ENCODE measurements around the gene UBE2QL1. TPM values are rescaled to one million over a fixed set of nuclear protein-coding genes. Genes with fewer than 3 reads are reported as not detected.

The UBE2QL1 gene
- total and polyA plus RNA-seq, 2 donors (not counting 1 experiment from before 2014, with no cell fraction given): 0.33 to 1.7 TPM

- H3K79me2 ChIP-seq (ENCODE audit: control insufficient read depth, insufficient read depth, low read length): no peaks in the 10 kb centered on the region
- no peak overlapping the region for H3K4me3 Mint-ChIP-seq
- H3K27me3 ChIP-seq (replicated peaks in 1 of 4; ENCODE audit: control extremely low read depth in 1 of 4, control insufficient read depth in 3 of 4, insufficient read depth in 4 of 4, low read length in 3 of 4): peaks cover 0 to 14% (median 0%) of the 10 kb centered on the region in 4 experiments
- no peaks in the 10 kb centered on the region for H3K4me1 Mint-ChIP-seq
- no peaks in the 10 kb centered on the region for H3K36me3 ChIP-seq (replicated peaks in 1 of 2; ENCODE audit: control extremely low read depth in 1 of 2, control insufficient read depth in 1 of 2, extremely low read depth in 1 of 2, insufficient read depth in 2 of 2, low read length in 1 of 2)
- H3K27me3 Mint-ChIP-seq: peaks cover 29% of the 10 kb centered on the region
- H3K27ac Mint-ChIP-seq: no peak overlapping the region
- H3K9me3 ChIP-seq (ENCODE audit: control extremely low read depth in 1 of 3, control insufficient read depth in 2 of 3, insufficient read depth in 1 of 3, low read length in 2 of 3): peaks cover 0 to 7% (median 0%) of the 10 kb centered on the region in 3 donors
- no peak overlapping the region for H3K4me2 ChIP-seq (replicated peaks; ENCODE audit: low read depth, low read length, poor library complexity, severe bottlenecking)
- H3K4me1 ChIP-seq (ENCODE audit: control insufficient read depth in 2 of 2, insufficient read depth in 2 of 2, low read length in 2 of 2): no peaks in the 10 kb centered on the region
- H4K20me1 ChIP-seq (ENCODE audit: control insufficient read depth, insufficient read depth, low read length, poor library complexity, severe bottlenecking): no peaks in the 10 kb centered on the region
- 90% methylated on average over 13 of the region's 13 CpGs for WGBS (ENCODE audit: insufficient coverage)
- no peak overlapping the region for H2AFZ ChIP-seq (ENCODE audit: insufficient read depth, low read depth, low read length, poor library complexity, severe bottlenecking)
- H3K9ac ChIP-seq (ENCODE audit: low read length): no peak overlapping the region
- ATAC-seq (ENCODE audit: low read depth) (no peak), DNase-seq (no peak)
- POLR2A ChIA-PET: interaction anchor here (0.6 to 0.7 kb wide), 2 partner anchors 11 to 22 kb away, joined by 3 to 4 read pairs; partner anchors contain the start of gene MED10
- H3K4me3 ChIP-seq (ENCODE audit: control extremely low read depth in 1 of 5, extremely low read depth in 1 of 5, insufficient read depth in 1 of 5, low read depth in 2 of 5, low read length in 4 of 5): no peak overlapping the region
- no peaks in the 10 kb centered on the region for H3K9me3 Mint-ChIP-seq (ENCODE audit: insufficient read depth)
- no peak for TF ChIP-seq CTCF (IDR thresholded peaks at IDR 0.05)
- TF ChIP-seq EZH2 (IDR thresholded peaks at IDR 0.05; ENCODE audit: borderline replicate concordance, insufficient read depth, low read depth, low read length, poor library complexity, severe bottlenecking): no peak
- CTCF ChIA-PET: no interaction called here
- no peak overlapping the region for H3K27ac ChIP-seq (ENCODE audit: low read length in 2 of 2)
- intact Hi-C loops (cut with micrococcal nuclease): no loop called here
Measured at GRCh38 chr5:6399980-6400910, 48.4 kb upstream of the UBE2QL1 start.

GRCh38 chr5:6401410-6401809 is 47.2 kb upstream of the UBE2QL1 start:
- no peaks in the 10 kb centered on the region for H3K9me3 Mint-ChIP-seq (ENCODE audit: insufficient read depth)
- 70% methylated on average over 2 of the region's 2 CpGs for WGBS (ENCODE audit: insufficient coverage)
- Histone ChIP-seq H3K4me1 (ENCODE audit: control insufficient read depth in 2 of 2, insufficient read depth in 2 of 2, low read length in 2 of 2) (no peaks in the 10 kb centered on the region), H3K9me3 (ENCODE audit: control extremely low read depth in 1 of 3, control insufficient read depth in 2 of 3, insufficient read depth in 1 of 3, low read length in 2 of 3) (peaks cover 0 to 7% (median 0%) of the 10 kb centered on the region in 3 donors), H2AFZ (ENCODE audit: insufficient read depth, low read depth, low read length, poor library complexity, severe bottlenecking) (no peak overlapping the region), H3K27ac (ENCODE audit: low read length in 2 of 2) (no peak overlapping the region), H3K79me2 (ENCODE audit: control insufficient read depth, insufficient read depth, low read length) (no peaks in the 10 kb centered on the region), H3K9ac (ENCODE audit: low read length) (no peak overlapping the region), H3K36me3 (replicated peaks in 1 of 2; ENCODE audit: control extremely low read depth in 1 of 2, control insufficient read depth in 1 of 2, extremely low read depth in 1 of 2, insufficient read depth in 2 of 2, low read length in 1 of 2) (no peaks in the 10 kb centered on the region), H4K20me1 (ENCODE audit: control insufficient read depth, insufficient read depth, low read length, poor library complexity, severe bottlenecking) (no peaks in the 10 kb centered on the region), H3K27me3 (replicated peaks in 1 of 4; ENCODE audit: control extremely low read depth in 1 of 4, control insufficient read depth in 3 of 4, insufficient read depth in 4 of 4, low read length in 3 of 4) (peaks cover 0 to 11% (median 0%) of the 10 kb centered on the region in 4 experiments), H3K4me2 (replicated peaks; ENCODE audit: low read depth, low read length, poor library complexity, severe bottlenecking) (no peak overlapping the region), H3K4me3 (ENCODE audit: control extremely low read depth in 1 of 5, extremely low read depth in 1 of 5, insufficient read depth in 1 of 5, low read depth in 2 of 5, low read length in 4 of 5) (no peak overlapping the region)
- no peak overlapping the region for H3K27ac Mint-ChIP-seq
- intact Hi-C loops (cut with micrococcal nuclease): no loop called here
- ChIA-PET CTCF (no interaction called here), POLR2A (no interaction called here)
- DNase-seq (no peak), ATAC-seq (ENCODE audit: low read depth) (no peak)
- no peak overlapping the region for H3K4me3 Mint-ChIP-seq
- TF ChIP-seq EZH2 (IDR thresholded peaks at IDR 0.05; ENCODE audit: borderline replicate concordance, insufficient read depth, low read depth, low read length, poor library complexity, severe bottlenecking) (no peak), CTCF (IDR thresholded peaks at IDR 0.05) (no peak)
- H3K27me3 Mint-ChIP-seq: peaks cover 23% of the 10 kb centered on the region
- H3K4me1 Mint-ChIP-seq: no peaks in the 10 kb centered on the region
